ENCODE measurements around the gene FSD1L. TPM values are rescaled to one million over a fixed set of nuclear protein-coding genes. Genes with fewer than 3 reads are reported as not detected.
A peak's percentile ranks its signal among the peaks of the same experiment; 100 is the strongest.

The FSD1L gene
- total and polyA plus RNA-seq, 2 of the 13 experiments (the other 11 are each of a cell fraction or from before 2014, with no cell fraction given), result 4.1 to 5.1 TPM

GRCh38 chr9:105447814-105448812 is at the start of gene FSD1L (continued):
- TF ChIP-seq MTF2 (CRISPR knock-in tag; IDR thresholded peaks at IDR 0.05; ENCODE audit: borderline replicate concordance) (peak; percentile 90; the same call in 1 of the 2 replicates), NR2F1 (CRISPR knock-in tag; IDR thresholded peaks at IDR 0.05) (peak in 1 of 2 experiments; percentile 22; a peak in 1 of 4 replicates), HNF4G (IDR thresholded peaks at IDR 0.05; ENCODE audit: borderline replicate concordance, low read depth, low read length) (peak; percentile 43; the same call in 1 of the 2 replicates), HNF4G (CRISPR knock-in tag; IDR thresholded peaks at IDR 0.05; ENCODE audit: borderline replicate concordance, low read depth) (no peak), ZNF552 (CRISPR knock-in tag; IDR thresholded peaks at IDR 0.05; ENCODE audit: borderline replicate concordance) (no peak), RBM22 (optimal IDR thresholded peaks at IDR 0.05; ENCODE audit: low read length) (peak; percentile 67), CENPT (CRISPR knock-in tag; IDR thresholded peaks at IDR 0.05; ENCODE audit: low read depth) (no peak), DDIT3 (CRISPR knock-in tag; IDR thresholded peaks at IDR 0.05) (no peak), PITX1 (CRISPR knock-in tag; IDR thresholded peaks at IDR 0.05) (0 out of 2 replicates have a peak, but pooled peaks have one; percentile 52), PBX2 (CRISPR knock-in tag; IDR thresholded peaks at IDR 0.05) (no peak), ELK4 (CRISPR knock-in tag; IDR thresholded peaks at IDR 0.05; ENCODE audit: borderline replicate concordance) (no peak), MYC (CRISPR knock-in tag; IDR thresholded peaks at IDR 0.05; ENCODE audit: borderline replicate concordance) (peak; percentile 78), ZNF446 (CRISPR knock-in tag; IDR thresholded peaks at IDR 0.05) (no peak), BCL6 (CRISPR knock-in tag; IDR thresholded peaks at IDR 0.05) (peak; percentile 15; the same call in 1 of the 2 replicates), CCDC6 (CRISPR knock-in tag; IDR thresholded peaks at IDR 0.05) (peak; percentile 88)
- TF ChIP-seq, protein P1, sequence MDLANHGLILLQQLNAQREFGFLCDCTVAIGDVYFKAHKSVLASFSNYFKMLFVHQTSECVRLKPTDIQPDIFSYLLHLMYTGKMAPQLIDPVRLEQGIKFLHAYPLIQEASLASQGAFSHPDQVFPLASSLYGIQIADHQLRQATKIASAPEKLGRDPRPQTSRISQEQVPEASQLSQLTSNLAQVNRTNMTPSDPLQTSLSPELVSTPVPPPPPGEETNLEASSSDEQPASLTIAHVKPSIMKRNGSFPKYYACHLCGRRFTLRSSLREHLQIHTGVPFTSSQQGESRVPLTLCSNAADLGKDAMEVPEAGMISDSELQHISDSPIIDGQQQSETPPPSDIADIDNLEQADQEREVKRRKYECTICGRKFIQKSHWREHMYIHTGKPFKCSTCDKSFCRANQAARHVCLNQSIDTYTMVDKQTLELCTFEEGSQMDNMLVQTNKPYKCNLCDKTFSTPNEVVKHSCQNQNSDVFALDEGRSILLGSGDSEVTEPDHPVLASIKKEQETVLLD (CRISPR knock-in tag; IDR thresholded peaks at IDR 0.05; ENCODE audit: low read depth), result peak; percentile 25; the same call in 1 of the 2 replicates
- TF ChIP-seq, protein P2, sequence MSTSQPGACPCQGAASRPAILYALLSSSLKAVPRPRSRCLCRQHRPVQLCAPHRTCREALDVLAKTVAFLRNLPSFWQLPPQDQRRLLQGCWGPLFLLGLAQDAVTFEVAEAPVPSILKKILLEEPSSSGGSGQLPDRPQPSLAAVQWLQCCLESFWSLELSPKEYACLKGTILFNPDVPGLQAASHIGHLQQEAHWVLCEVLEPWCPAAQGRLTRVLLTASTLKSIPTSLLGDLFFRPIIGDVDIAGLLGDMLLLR (CRISPR knock-in tag; IDR thresholded peaks at IDR 0.05), result peak; percentile 50; the same call in 1 of the 2 replicates
- TF ChIP-seq, protein P3, sequence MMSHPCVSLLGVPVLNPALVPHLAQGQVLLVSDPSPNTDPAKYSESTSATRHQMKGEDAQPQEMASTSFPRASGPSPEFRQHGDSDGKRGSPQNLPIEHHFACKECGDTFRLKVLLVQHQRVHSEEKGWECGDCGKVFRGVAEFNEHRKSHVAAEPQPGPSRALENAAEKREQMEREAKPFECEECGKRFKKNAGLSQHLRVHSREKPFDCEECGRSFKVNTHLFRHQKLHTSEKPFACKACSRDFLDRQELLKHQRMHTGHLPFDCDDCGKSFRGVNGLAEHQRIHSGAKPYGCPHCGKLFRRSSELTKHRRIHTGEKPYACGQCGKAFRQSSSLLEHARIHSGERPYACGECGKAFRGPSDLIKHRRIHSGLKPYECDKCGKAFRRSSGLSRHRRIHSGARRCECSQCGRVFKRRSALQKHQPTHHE (CRISPR knock-in tag; IDR thresholded peaks at IDR 0.05; ENCODE audit: borderline replicate concordance), result peak; percentile 75; the same call in 1 of the 2 replicates
- TF ChIP-seq, protein P4, sequence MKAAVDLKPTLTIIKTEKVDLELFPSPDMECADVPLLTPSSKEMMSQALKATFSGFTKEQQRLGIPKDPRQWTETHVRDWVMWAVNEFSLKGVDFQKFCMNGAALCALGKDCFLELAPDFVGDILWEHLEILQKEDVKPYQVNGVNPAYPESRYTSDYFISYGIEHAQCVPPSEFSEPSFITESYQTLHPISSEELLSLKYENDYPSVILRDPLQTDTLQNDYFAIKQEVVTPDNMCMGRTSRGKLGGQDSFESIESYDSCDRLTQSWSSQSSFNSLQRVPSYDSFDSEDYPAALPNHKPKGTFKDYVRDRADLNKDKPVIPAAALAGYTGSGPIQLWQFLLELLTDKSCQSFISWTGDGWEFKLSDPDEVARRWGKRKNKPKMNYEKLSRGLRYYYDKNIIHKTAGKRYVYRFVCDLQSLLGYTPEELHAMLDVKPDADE (CRISPR knock-in tag; IDR thresholded peaks at IDR 0.05), result peak; percentile 86; the same call in 1 of the 2 replicates

Measured in HepG2 (cell line).